OCI-M2 (cell line): ENCODE measurements around the gene SLC36A2.

ENCODE experiments used
- DNase-seq: peaks from one replicate; lab custom pipeline; 2025; ENCODE audit not compliant: unreplicated experiment; lab: John Stamatoyannopoulos, UW

The SLC36A2 gene

DNA sequence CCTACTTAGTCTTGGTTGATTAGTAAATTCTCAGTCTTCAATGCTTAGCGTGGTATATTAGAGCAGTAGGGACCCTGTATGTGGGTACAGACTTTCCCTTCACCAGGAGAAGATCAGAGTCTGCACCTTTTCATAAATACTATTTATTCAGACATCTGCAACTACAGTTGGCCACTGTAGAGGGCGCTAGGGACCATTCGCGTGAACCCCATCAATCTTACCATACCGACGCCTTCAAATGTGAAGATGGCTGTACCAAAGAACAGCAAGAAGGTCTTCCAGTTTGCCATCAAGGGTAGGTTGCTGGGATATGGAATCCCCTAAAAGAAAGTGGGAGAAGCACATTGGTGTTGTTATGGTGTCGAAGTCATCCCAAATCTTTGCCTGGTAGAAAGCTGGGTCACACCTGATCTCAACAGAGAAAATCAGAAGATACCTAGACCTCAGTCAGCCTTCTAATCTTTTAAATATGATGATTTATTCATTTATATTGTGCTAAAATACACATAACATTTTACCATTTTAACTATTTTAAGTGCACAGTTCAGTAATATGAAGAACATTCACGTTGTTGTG is 62.9 kb downstream of the SLC36A2 start:
- no peak for DNase-seq

DNA sequence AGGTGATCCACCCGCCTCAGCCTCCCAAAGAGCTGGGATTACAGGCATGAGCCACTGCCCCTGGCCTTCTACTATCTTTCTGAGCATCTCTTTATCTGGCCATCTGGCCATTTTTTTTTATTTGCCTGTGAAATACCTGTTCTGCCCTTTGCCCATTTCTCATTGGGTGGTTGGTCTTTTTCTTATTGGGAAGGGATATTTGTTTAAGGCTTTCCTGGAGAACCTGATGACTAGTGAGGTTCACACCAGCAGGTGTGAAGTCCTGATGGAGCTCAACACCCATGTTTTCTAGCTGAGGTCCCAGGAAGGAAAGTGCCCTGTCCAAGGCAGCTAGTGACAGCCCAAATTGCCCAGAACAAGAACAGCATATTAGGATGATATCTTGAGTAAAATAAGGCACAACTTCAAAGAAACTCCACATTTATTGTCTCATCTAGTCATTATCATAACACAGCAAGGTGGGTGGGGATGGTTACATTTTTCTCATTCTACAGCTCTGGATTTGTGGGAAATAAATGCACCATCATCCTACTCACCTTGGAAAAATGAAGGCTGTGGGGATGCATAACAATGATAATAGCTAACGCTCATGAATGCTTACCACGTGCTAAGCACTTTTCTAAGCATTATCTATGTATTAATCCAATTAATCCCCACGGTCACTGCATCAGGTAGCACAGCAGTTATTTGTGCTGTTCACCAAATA is 64.1 kb downstream of the SLC36A2 start:
- no peak for DNase-seq

GRCh38 chr5:151281001-151281639 is 66.2 kb downstream of the SLC36A2 start:
- no peak for DNase-seq

DNA sequence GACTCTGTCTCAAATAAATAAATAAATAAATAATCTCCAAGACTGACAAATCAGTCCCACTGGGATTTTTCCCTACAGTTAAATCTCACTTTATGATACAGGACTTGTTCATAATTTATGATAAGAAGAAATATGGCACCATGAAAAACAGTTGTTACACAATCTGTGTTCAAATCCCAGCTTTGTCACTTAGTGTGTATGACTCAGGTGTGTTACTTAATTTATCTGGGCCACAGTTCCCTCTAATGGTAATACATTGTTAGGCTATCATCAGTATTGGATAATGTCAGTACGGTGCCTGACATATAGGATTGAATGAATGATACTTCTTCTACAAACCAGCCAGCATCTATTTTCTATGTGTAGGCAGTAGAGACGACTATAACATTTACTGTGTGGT is 66.9 kb downstream of the SLC36A2 start:
- no peak for DNase-seq

GRCh38 chr5:151278845-151279244 is 68.5 kb downstream of the SLC36A2 start:
- no peak for DNase-seq

GRCh38 chr5:151275803-151276202 is 71.6 kb downstream of the SLC36A2 start:
- DNase-seq, result no peak

DNA sequence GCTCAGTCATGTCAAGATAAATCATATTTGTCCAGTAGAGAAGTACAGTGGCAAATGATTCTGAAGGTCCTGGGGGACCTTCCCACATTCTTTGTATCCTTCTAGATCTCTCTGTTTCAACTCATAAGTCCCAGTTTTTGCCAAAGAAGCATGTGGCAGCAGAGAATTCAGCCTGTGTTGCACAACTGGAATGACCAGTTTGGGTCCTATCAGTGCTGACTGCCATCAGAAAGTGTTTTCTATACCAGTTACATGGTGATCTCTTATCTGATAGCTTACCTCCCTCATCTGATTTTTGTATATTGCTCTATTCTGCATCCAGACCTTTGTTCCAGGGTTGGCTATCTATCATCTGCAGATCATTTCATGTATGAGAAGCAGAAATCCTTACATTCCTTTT is 72.7 kb downstream of the SLC36A2 start:
- no peak for DNase-seq

DNA sequence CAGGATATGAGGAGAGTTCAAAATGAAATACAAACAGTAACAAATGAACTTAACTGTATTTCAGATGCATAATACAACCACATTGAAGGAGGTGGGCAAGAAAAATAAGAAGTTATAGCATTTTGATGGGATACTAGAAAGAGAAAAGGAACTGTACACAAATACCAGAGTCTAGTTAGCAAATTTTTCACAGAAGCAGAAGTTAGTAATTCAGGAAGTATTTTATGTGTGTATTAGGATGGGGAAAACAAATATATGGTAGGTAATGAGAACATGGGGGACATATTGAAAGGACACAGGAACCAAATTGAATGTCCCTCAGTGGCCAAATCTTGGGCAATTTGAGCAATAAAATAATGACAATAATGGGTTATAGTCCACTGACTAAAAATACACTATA is 76.0 kb downstream of the SLC36A2 start:
- no peak for DNase-seq

DNA sequence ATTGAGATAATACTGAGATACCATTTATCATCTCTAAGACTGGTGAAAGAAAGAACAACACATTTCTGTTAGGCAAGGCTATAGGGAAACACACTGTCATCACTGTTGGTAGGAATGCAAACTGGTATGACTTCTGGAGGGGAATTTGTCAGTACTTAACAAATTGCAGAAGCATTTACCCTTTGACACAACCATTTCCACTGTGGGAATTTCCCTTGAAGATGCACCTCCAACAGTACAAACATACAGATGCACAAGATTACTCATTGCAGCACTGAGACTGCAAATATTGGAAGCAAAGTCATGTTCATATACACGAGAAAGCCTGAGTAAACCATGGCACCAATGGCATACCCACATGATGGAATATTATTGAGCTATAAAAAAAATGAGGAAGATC is 76.8 kb downstream of the SLC36A2 start:
- no peak for DNase-seq

DNA sequence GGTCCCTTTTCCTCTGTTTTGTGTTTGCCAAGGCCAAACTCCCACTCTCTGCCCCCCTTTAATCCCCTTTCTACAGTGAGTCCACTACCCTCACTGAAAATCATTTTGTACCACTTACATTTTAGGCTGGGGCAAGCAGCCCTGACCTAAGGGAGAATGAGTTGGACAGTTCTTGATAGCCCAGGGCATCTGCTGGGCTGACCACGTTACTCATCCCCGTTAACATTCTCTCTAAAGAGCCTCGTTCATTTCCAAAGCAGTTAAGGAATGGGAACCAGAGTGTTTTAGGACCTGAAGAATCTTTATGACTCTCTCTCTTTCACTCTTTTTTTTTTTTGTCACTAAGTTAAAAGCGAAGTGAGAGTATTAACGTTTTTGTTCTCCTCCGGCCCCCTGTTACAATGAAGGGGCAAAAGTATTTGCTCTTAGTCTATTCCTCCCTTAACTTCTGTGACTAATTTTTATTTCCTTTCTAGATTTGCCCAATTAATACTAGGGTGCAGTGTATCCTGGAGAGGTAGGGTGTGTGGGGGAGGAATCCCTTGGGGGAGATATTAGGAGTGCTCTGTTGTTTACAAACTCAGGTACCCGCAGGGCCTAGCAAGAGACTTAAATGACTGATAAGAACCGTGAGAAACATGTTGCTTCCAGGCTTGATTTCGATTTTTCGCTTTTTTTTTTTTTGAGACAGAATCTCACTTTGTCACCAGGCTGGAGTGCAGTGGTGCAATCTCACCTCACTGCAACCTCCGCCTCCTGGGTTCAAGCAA is 79.7 kb downstream of the SLC36A2 start:
- DNase-seq, result no peak
